ENCODE results near the gene CFAP20.
"Not testable (repeated sequence)": the region's sequence is repeated elsewhere in the genome, so short reads cannot be mapped to it uniquely, and the experiment has no call there.

CFAP20 gene

GRCh38 chr16:58095575-58095960 is 33.6 kb downstream of the CFAP20 start:
- DNase-seq, result not testable (repeated sequence)

- no peak for DNase-seq
Measured at GRCh38 chr16:58094791-58095574, 34.2 kb downstream of the CFAP20 start.

GRCh38 chr16:58094026-58094425 is 35.2 kb downstream of the CFAP20 start:
- no peak for DNase-seq

GRCh38 chr16:58090396-58090795 is 38.8 kb downstream of the CFAP20 start:
- DNase-seq, result not testable (repeated sequence)

GRCh38 chr16:58088091-58088490 is 41.1 kb downstream of the CFAP20 start:
- DNase-seq, result no peak

GRCh38 chr16:58087209-58087913 is 41.8 kb downstream of the CFAP20 start:
- no peak for DNase-seq

GRCh38 chr16:58086381-58087208 is 42.6 kb downstream of the CFAP20 start:
- no peak for DNase-seq

GRCh38 chr16:58085584-58086251 is 43.5 kb downstream of the CFAP20 start:
- DNase-seq, result no peak

- DNase-seq, result no peak
Measured at GRCh38 chr16:58085171-58085570, 44.0 kb downstream of the CFAP20 start.

GRCh38 chr16:58084635-58085034 is 44.5 kb downstream of the CFAP20 start:
- DNase-seq, result no peak

GRCh38 chr16:58082381-58082780 is 46.8 kb downstream of the CFAP20 start:
- no peak for DNase-seq

- not testable (repeated sequence) for DNase-seq
Measured at GRCh38 chr16:58080657-58081056, 48.5 kb downstream of the CFAP20 start.

- DNase-seq, result no peak
Measured at GRCh38 chr16:58077796-58078195, 51.4 kb downstream of the CFAP20 start.

- DNase-seq, result no peak
Measured at GRCh38 chr16:58076514-58076913, 52.7 kb downstream of the CFAP20 start.

- no peak for DNase-seq
Measured at GRCh38 chr16:58074657-58075056, 54.5 kb downstream of the CFAP20 start.

- DNase-seq, result not testable (repeated sequence)
Measured at GRCh38 chr16:58073086-58073485, 56.1 kb downstream of the CFAP20 start.

- not testable (repeated sequence) for DNase-seq
Measured at GRCh38 chr16:58072134-58072533, 57.0 kb downstream of the CFAP20 start.

- no peak for DNase-seq
Measured at GRCh38 chr16:58070585-58070984, 58.6 kb downstream of the CFAP20 start.
